Measurements from ENCODE around the gene ZNF444. TPM values are rescaled to one million over a fixed set of nuclear protein-coding genes. Genes with fewer than 3 reads are reported as not detected.

Gene ZNF444
- total and polyA plus RNA-seq, 2 donors (not counting 3 experiments of a cell fraction or from before 2014, with no cell fraction given) = 37.2 to 41.7 TPM

DNA sequence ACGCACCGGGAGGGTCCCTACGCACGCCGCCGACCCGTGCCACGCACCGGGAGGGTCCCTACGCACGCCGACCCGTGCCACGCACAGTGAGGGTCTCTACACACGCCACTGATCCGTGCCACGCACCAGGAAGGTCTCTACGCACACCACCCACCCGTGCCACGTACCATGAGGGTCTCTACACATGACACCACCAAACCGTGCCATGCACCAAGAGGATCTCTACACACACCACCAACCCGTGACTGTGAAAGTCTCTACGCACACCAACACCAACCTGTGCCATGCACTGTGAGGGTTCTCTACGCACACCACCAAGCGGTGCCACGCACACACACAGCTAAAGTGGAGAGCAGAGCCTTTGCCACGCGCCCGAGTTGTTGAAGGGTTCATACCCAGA lies 36.7 kb upstream of the ZNF444 start:
- no peak for TF ChIP-seq EZH2 (IDR thresholded peaks at IDR 0.05; ENCODE audit: borderline replicate concordance, low read depth, low read length, severe bottlenecking)
- no peak for TF ChIP-seq POLR2A (IDR thresholded peaks at IDR 0.05; ENCODE audit: low read depth, low read length)
- TF ChIP-seq FOS (IDR thresholded peaks at IDR 0.05; ENCODE audit: borderline replicate concordance, insufficient read depth, low read length) = no peak
- TF ChIP-seq MYC (IDR thresholded peaks at IDR 0.05; ENCODE audit: low read depth, low read length) = no peak
- TF ChIP-seq MAX (IDR thresholded peaks at IDR 0.05; ENCODE audit: insufficient read depth, insufficient read length) = no peak
- no peak for TF ChIP-seq POLR2AphosphoS5 (IDR thresholded peaks at IDR 0.05; ENCODE audit: insufficient read depth, low read depth, low read length)
- TF ChIP-seq, protein P1, sequence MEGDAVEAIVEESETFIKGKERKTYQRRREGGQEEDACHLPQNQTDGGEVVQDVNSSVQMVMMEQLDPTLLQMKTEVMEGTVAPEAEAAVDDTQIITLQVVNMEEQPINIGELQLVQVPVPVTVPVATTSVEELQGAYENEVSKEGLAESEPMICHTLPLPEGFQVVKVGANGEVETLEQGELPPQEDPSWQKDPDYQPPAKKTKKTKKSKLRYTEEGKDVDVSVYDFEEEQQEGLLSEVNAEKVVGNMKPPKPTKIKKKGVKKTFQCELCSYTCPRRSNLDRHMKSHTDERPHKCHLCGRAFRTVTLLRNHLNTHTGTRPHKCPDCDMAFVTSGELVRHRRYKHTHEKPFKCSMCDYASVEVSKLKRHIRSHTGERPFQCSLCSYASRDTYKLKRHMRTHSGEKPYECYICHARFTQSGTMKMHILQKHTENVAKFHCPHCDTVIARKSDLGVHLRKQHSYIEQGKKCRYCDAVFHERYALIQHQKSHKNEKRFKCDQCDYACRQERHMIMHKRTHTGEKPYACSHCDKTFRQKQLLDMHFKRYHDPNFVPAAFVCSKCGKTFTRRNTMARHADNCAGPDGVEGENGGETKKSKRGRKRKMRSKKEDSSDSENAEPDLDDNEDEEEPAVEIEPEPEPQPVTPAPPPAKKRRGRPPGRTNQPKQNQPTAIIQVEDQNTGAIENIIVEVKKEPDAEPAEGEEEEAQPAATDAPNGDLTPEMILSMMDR (IDR thresholded peaks at IDR 0.05; ENCODE audit: extremely low read depth in 1 of 2, insufficient read depth in 1 of 2, low read depth in 1 of 2, low read length in 2 of 2) = no peak
- TF ChIP-seq GATA2 (IDR thresholded peaks at IDR 0.05; ENCODE audit: insufficient read depth, insufficient read length, low read depth, low read length) = no peak
- no peak for TF ChIP-seq JUN (IDR thresholded peaks at IDR 0.05; ENCODE audit: borderline replicate concordance, insufficient read depth, insufficient read length, low read depth)
- no peaks in the 10 kb centered on the region for H3K9me3 ChIP-seq (replicated peaks; ENCODE audit: control insufficient read depth, insufficient read depth, low read length)
- no peak overlapping the region for H3K4me2 ChIP-seq (ENCODE audit: insufficient read depth, low read length)
- no peaks in the 10 kb centered on the region for H3K9me1 ChIP-seq (replicated peaks; ENCODE audit: control insufficient read depth, extremely low read depth, insufficient read depth, low read length)
- BruUV-seq (replicated peaks) = no TSS peak
- peaks cover 4% of the 10 kb centered on the region for H3K4me1 ChIP-seq (ENCODE audit: control insufficient read depth, extremely low read depth, insufficient read depth, low read length)
- H3K4me3 ChIP-seq (replicated peaks in 1 of 3; ENCODE audit: insufficient read depth in 1 of 3, low read depth in 1 of 3, low read length in 3 of 3) = no peak overlapping the region
- no peaks in the 10 kb centered on the region for H4K20me1 ChIP-seq (replicated peaks; ENCODE audit: control insufficient read depth, extremely low read depth, insufficient read depth, low read length)
- dilution Hi-C loops (cut with MboI; ENCODE audit: extremely low pct_ligation_motif_present, low sequenced_read_pairs) = no loop called here
- H3K27me3 ChIP-seq (ENCODE audit: control insufficient read depth in 2 of 2, insufficient read depth in 2 of 2, low read length in 2 of 2) = no peaks in the 10 kb centered on the region
- ChIA-PET CTCF (interaction anchor here (1.0 to 2.6 kb wide), 9 partner anchors 9 to 229 kb away, joined by 3 to 27 read pairs (median 4); partner anchors contain the start of gene ZNF444), POLR2A (no interaction called here)
- H2AFZ ChIP-seq (ENCODE audit: low read depth, low read length) = no peak overlapping the region
- DNase-seq (ENCODE audit: low read depth, low spot score) (no peak), FAIRE-seq (no peak)
- peaks cover 0 to 2% of the 10 kb centered on the region in 2 experiments for H3K36me3 ChIP-seq (ENCODE audit: control insufficient read depth in 2 of 2, extremely low read depth in 1 of 2, insufficient read depth in 2 of 2, low read length in 2 of 2)
- no peak overlapping the region for H3K27ac ChIP-seq (ENCODE audit: insufficient read depth, low read depth, low read length)
- H3K9ac ChIP-seq (replicated peaks; ENCODE audit: extremely low read depth, insufficient read depth, low read length) = no peak overlapping the region
- H3K79me2 ChIP-seq (ENCODE audit: control insufficient read depth, insufficient read depth, low read length) = peaks cover 65% of the 10 kb centered on the region
- intact Hi-C loops (cut with micrococcal nuclease) = no loop called here

Data from endothelial cell of umbilical vein (primary cell).